Endothelial cell of umbilical vein (primary cell): Measurements from ENCODE around the gene AP3M1. TPM values are rescaled to one million over a fixed set of nuclear protein-coding genes. Genes with fewer than 3 reads are reported as not detected.

Experiments
- BruUV-seq: library from RNA; stranded (reverse); fragments of 400-500 nt; replicated peaks from 2 replicates; lab custom pipeline; 2021; lab: Mats Ljungman, UMichigan
- CTCF ChIA-PET: fragments of 300-600, 350-600 bp; sonication (Branson Sonifier 250); formaldehyde crosslinking; loops from one replicate; lab custom pipeline; 2021; ENCODE audit warnings: antibody characterized with exemption, inconsistent platforms; lab: Charles Lee
- POLR2A ChIA-PET: fragments of 300-600, 350-600 bp; sonication (Branson Sonifier 250); formaldehyde crosslinking; loops from one replicate; lab custom pipeline; 2021; ENCODE audit warnings: antibody characterized with exemption, inconsistent platforms; lab: Charles Lee
- DNase-seq: peaks from one replicate; pipeline ENCODE4 v3.0.0-alpha.2; 2011; ENCODE audit warnings: low read depth, low spot score
- FAIRE-seq: peaks from 2 replicates; lab custom pipeline; 2011; peaks lifted over from hg19 to GRCh38; lab: Jason Lieb, UNC
- H2AFZ ChIP-seq: 2 replicates; pipeline ENCODE4 v1.6.0; 2012; ENCODE audit warnings: low read depth, low read length, control low read depth, inconsistent platforms
- H3K27ac ChIP-seq: 2 replicates; pipeline ENCODE4 v1.5.1; 2011; ENCODE audit warnings: low read depth, mild to moderate bottlenecking, control low read depth, low read length, moderate library complexity; ENCODE audit not compliant: insufficient read depth
- H3K27me3 ChIP-seq, 2 experiments: 2 replicates each; pipeline versions ENCODE4 v1.6.0 to v1.6.1; 2011; ENCODE audit warnings: low read length in 2 of 2, mixed read lengths in 1 of 2; ENCODE audit not compliant: control insufficient read depth in 2 of 2, insufficient read depth in 2 of 2
- H3K36me3 ChIP-seq, 2 experiments: 2 replicates in 1 of 2; 3 replicates in 1 of 2; pipeline ENCODE4 v1.5.1; 2011; ENCODE audit warnings: low read length in 2 of 2, mild to moderate bottlenecking in 1 of 2, moderate library complexity in 1 of 2; ENCODE audit not compliant: control insufficient read depth in 2 of 2, insufficient read depth in 2 of 2; ENCODE audit errors: extremely low read depth in 1 of 2
- H3K4me1 ChIP-seq: 3 replicates; pipeline ENCODE4 v1.5.1; 2011; ENCODE audit warnings: mild to moderate bottlenecking, low read length; ENCODE audit not compliant: control insufficient read depth, insufficient read depth; ENCODE audit errors: extremely low read depth
- H3K4me2 ChIP-seq: 2 replicates; pipeline ENCODE4 v1.6.1; 2011; ENCODE audit warnings: low read length, control low read depth, mixed read lengths; ENCODE audit not compliant: insufficient read depth
- H3K4me3 ChIP-seq, 3 experiments: fragments of 200-600 bp in 1 of 3; sonication (generic), shearing (Covaris generic) in 1 of 3; replicated peaks in 1 of 3; 2 replicates each; pipeline ENCODE4 v1.5.1; 2011 to 2016; ENCODE audit warnings: control low read depth in 3 of 3, low read length in 3 of 3, mild to moderate bottlenecking in 2 of 3, inconsistent platforms in 1 of 3, low read depth in 1 of 3, moderate library complexity in 1 of 3; ENCODE audit not compliant: insufficient read depth in 1 of 3
- H3K79me2 ChIP-seq: 2 replicates; pipeline ENCODE4 v1.6.0; 2012; ENCODE audit warnings: low read length, inconsistent platforms; ENCODE audit not compliant: control insufficient read depth, insufficient read depth
- H3K9ac ChIP-seq: replicated peaks from 2 replicates; pipeline ENCODE3; 2011; ENCODE audit warnings: low read length, control low read depth; ENCODE audit not compliant: insufficient read depth; ENCODE audit errors: extremely low read depth
- H3K9me1 ChIP-seq: replicated peaks from 3 replicates; pipeline ENCODE4 v1.6.0; 2011; ENCODE audit warnings: mild to moderate bottlenecking, low read length; ENCODE audit not compliant: control insufficient read depth, insufficient read depth; ENCODE audit errors: extremely low read depth
- H3K9me3 ChIP-seq: replicated peaks from 2 replicates; pipeline ENCODE4 v1.5.1; 2012; ENCODE audit warnings: low read length, inconsistent platforms; ENCODE audit not compliant: control insufficient read depth, insufficient read depth
- H4K20me1 ChIP-seq: replicated peaks from 2 replicates; pipeline ENCODE3; 2011; ENCODE audit warnings: mild to moderate bottlenecking, low read length; ENCODE audit not compliant: control insufficient read depth, insufficient read depth; ENCODE audit errors: extremely low read depth
- EZH2 ChIP-seq: IDR thresholded peaks from 2 replicates; pipeline ENCODE4 v1.6.1; 2012; ENCODE audit warnings: borderline replicate concordance, low read depth, mild to moderate bottlenecking, moderate library complexity, low read length, inconsistent platforms; ENCODE audit not compliant: severe bottlenecking
- FOS ChIP-seq: IDR thresholded peaks from 2 replicates; pipeline ENCODE4 v1.6.1; 2011; ENCODE audit warnings: mild to moderate bottlenecking, low read length, moderate library complexity, borderline replicate concordance; ENCODE audit not compliant: insufficient read depth
- GATA2 ChIP-seq: IDR thresholded peaks from 2 replicates; pipeline ENCODE4 v1.7.0; 2011; ENCODE audit warnings: low read depth, mild to moderate bottlenecking, moderate library complexity, mixed read lengths, low read length; ENCODE audit not compliant: insufficient read length, insufficient read depth
- JUN ChIP-seq: IDR thresholded peaks from 2 replicates; pipeline ENCODE4 v1.6.1; 2011; ENCODE audit warnings: borderline replicate concordance, low read depth; ENCODE audit not compliant: insufficient read length, insufficient read depth
- MYC ChIP-seq: IDR thresholded peaks from one replicate; pipeline ENCODE4 v1.6.1; 2011; ENCODE audit warnings: mild to moderate bottlenecking, low read depth, low read length
- POLR2A ChIP-seq: IDR thresholded peaks from 2 replicates; pipeline ENCODE4 v1.6.1; 2012; ENCODE audit warnings: low read depth, mild to moderate bottlenecking, control low read depth, low read length
- POLR2AphosphoS5 ChIP-seq: IDR thresholded peaks from 2 replicates; pipeline ENCODE4 v1.6.1; 2012; ENCODE audit warnings: low read depth, mild to moderate bottlenecking, control low read depth, low read length, moderate library complexity; ENCODE audit not compliant: insufficient read depth
- dilution Hi-C: fragments of 300-500 bp; cut with MboI; formaldehyde crosslinking; loops from one replicate; pipeline ENCODE4 v1.15.0; 2019; ENCODE audit warnings: low sequenced_read_pairs; ENCODE audit not compliant: extremely low pct_ligation_motif_present
- intact Hi-C: fragments of 100-400 bp; cut with micrococcal nuclease; formaldehyde crosslinking; loops from one replicate; pipeline ENCODE4 v1.10.0; 2022
- polyA plus RNA-seq, 4 experiments: library from polyadenylated mRNA; depleted of rRNA in 3 of 4; stranded (reverse) in 3 of 4; unstranded in 1 of 4; fragments of >200 nt; gene quantifications; 2 replicates each; pipeline versions ENCODE4 v1.2.1 to v1.2.3, GENCODE V29; 2011 to 2012; ENCODE audit warnings: missing spikeins in 1 of 4
- total RNA-seq: library from RNA; stranded (reverse); gene quantifications from 2 replicates; pipeline ENCODE4 v1.2.3, GENCODE V29; 2021
- TF ChIP-seq, protein P1 (sequence below): IDR thresholded peaks from 2 replicates; pipeline ENCODE4 v1.6.1; 2011; ENCODE audit not compliant: insufficient read depth, insufficient read length
- TF ChIP-seq, protein P2 (sequence below), 2 donors: IDR thresholded peaks; 1 replicate in 1 of 2; 2 replicates in 1 of 2; pipeline ENCODE4 v1.5.1; 2011; ENCODE audit warnings: low read length in 2 of 2, mild to moderate bottlenecking in 2 of 2, moderate library complexity in 2 of 2, control low read depth in 1 of 2, inconsistent platforms in 1 of 2, low read depth in 1 of 2; ENCODE audit not compliant: insufficient read depth in 1 of 2; ENCODE audit errors: extremely low read depth in 1 of 2

Gene AP3M1
- total and polyA plus RNA-seq, 2 donors (not counting 3 experiments of a cell fraction or from before 2014, with no cell fraction given), result 34.0 to 58.8 TPM

GRCh38 chr10:74145133-74145532, 5.5 kb downstream of the AP3M1 start:
- H4K20me1 ChIP-seq, result peaks cover 11% of the 10 kb centered on the region

More at GRCh38 chr10:74145133-74145532, 5.5 kb downstream of the AP3M1 start:
- TF ChIP-seq, protein P1, sequence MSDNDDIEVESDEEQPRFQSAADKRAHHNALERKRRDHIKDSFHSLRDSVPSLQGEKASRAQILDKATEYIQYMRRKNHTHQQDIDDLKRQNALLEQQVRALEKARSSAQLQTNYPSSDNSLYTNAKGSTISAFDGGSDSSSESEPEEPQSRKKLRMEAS, result no peak
- TF ChIP-seq, protein P2, sequence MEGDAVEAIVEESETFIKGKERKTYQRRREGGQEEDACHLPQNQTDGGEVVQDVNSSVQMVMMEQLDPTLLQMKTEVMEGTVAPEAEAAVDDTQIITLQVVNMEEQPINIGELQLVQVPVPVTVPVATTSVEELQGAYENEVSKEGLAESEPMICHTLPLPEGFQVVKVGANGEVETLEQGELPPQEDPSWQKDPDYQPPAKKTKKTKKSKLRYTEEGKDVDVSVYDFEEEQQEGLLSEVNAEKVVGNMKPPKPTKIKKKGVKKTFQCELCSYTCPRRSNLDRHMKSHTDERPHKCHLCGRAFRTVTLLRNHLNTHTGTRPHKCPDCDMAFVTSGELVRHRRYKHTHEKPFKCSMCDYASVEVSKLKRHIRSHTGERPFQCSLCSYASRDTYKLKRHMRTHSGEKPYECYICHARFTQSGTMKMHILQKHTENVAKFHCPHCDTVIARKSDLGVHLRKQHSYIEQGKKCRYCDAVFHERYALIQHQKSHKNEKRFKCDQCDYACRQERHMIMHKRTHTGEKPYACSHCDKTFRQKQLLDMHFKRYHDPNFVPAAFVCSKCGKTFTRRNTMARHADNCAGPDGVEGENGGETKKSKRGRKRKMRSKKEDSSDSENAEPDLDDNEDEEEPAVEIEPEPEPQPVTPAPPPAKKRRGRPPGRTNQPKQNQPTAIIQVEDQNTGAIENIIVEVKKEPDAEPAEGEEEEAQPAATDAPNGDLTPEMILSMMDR (IDR thresholded peaks at IDR 0.05; ENCODE audit: extremely low read depth in 1 of 2, insufficient read depth in 1 of 2, low read depth in 1 of 2, low read length in 2 of 2), result no peak
- TF ChIP-seq JUN (no peak), POLR2AphosphoS5 (no peak), GATA2 (no peak), FOS (no peak), MYC (no peak), POLR2A (no peak), EZH2 (no peak)
- dilution Hi-C loops (no loop called here), intact Hi-C loops (no loop called here)
- H3K9me3 ChIP-seq, result no peaks in the 10 kb centered on the region
- peak overlapping the region in 1 of 3 experiments; percentile 33 for H3K4me3 ChIP-seq
- H3K27ac ChIP-seq, result peak overlapping the region; percentile 47
- peak; percentile 97 for DNase-seq
- H3K79me2 ChIP-seq, result peaks cover 93% of the 10 kb centered on the region
- H3K9me1 ChIP-seq, result no peaks in the 10 kb centered on the region
- FAIRE-seq, result peak; percentile 97
- H3K4me2 ChIP-seq, result peak overlapping the region; percentile 85
- no peak overlapping the region for H2AFZ ChIP-seq
- H3K9ac ChIP-seq, result no peak overlapping the region
- CTCF ChIA-PET, result interaction anchor here (0.7 to 1.8 kb wide), 14 partner anchors 11 to 259 kb away, joined by 3 to 23 read pairs (median 3); no protein-coding TSS in a partner anchor
- H3K27me3 ChIP-seq, result no peaks in the 10 kb centered on the region
- BruUV-seq, result no TSS peak
- peaks cover 0 to 4% of the 10 kb centered on the region in 2 experiments for H3K36me3 ChIP-seq
- H3K4me1 ChIP-seq, result peaks cover 25% of the 10 kb centered on the region
- POLR2A ChIA-PET, result no interaction called here
